HCT116 (cell line): Measurements from ENCODE around the gene RAP1GAP2.

Experiments
- EZH2 ChIP-seq: fragments of 200-600 bp; sonication (generic); IDR thresholded peaks from 2 replicates; pipeline ENCODE4 v1.6.1; 2017; ENCODE audit warnings: antibody characterized with exemption, mixed run types
- POLR2AphosphoS5 ChIP-seq: IDR thresholded peaks from 2 replicates; pipeline ENCODE4 v1.6.1; 2011; ENCODE audit warnings: mild to moderate bottlenecking, low read depth, low read length, moderate library complexity
- SIN3A ChIP-seq: IDR thresholded peaks from 2 replicates; pipeline ENCODE4 v1.6.1; 2012; ENCODE audit warnings: low read depth
- SP1 ChIP-seq: IDR thresholded peaks from 2 replicates; pipeline ENCODE4 v1.6.1; 2012; ENCODE audit warnings: low read depth
- ZNF274 ChIP-seq: fragments of 200-500 bp; sonication (Bioruptor generic); IDR thresholded peaks from 2 replicates; pipeline ENCODE4 v1.6.1; 2014; ENCODE audit warnings: mild to moderate bottlenecking, low read depth, low read length, inconsistent platforms
- TF ChIP-seq, protein P1 (sequence below), 3 experiments: fragments of 200-600 bp in 1 of 3; sonication (generic) in 1 of 3; IDR thresholded peaks in 2 of 3; conservative IDR thresholded peaks in 1 of 3; 2 replicates each; pipeline ENCODE4 v1.5.1; 2012 to 2017; ENCODE audit warnings: low read depth in 2 of 3, low read length in 2 of 3, antibody characterized with exemption in 1 of 3, borderline replicate concordance in 1 of 3, control low read depth in 1 of 3, mild to moderate bottlenecking in 1 of 3, mixed read lengths in 1 of 3, mixed run types in 1 of 3, moderate library complexity in 1 of 3; ENCODE audit not compliant: insufficient read depth in 1 of 3
- TF ChIP-seq, protein P2 (sequence below): IDR thresholded peaks from 2 replicates; pipeline ENCODE4 v1.6.1; 2012; ENCODE audit warnings: low read depth

DNA sequence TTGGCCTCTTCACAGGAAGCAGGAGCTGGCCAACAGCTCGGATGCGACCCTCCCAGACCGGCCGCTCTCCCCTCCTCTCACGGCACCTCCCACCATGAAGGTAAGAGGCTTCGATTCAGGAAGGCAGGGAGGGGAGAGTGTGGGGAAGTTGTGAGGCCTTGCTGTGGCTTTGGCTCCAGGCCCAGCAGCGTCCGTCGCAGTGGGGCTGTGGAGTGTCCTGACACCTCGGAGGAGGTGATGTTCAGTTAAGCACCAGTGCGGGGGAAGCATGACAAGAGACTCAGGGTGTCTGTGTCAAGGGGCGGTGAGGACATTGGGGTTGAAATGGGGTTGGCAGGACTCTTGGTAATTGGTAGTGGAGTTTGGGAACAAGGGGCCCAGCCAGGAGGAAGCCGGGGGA lies 109.0 kb downstream of the RAP1GAP2 start:
- TF ChIP-seq ZNF274 (no peak), SP1 (no peak), EZH2 (no peak), POLR2AphosphoS5 (no peak), SIN3A (no peak)
- TF ChIP-seq, protein P1, sequence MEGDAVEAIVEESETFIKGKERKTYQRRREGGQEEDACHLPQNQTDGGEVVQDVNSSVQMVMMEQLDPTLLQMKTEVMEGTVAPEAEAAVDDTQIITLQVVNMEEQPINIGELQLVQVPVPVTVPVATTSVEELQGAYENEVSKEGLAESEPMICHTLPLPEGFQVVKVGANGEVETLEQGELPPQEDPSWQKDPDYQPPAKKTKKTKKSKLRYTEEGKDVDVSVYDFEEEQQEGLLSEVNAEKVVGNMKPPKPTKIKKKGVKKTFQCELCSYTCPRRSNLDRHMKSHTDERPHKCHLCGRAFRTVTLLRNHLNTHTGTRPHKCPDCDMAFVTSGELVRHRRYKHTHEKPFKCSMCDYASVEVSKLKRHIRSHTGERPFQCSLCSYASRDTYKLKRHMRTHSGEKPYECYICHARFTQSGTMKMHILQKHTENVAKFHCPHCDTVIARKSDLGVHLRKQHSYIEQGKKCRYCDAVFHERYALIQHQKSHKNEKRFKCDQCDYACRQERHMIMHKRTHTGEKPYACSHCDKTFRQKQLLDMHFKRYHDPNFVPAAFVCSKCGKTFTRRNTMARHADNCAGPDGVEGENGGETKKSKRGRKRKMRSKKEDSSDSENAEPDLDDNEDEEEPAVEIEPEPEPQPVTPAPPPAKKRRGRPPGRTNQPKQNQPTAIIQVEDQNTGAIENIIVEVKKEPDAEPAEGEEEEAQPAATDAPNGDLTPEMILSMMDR (IDR thresholded peaks at IDR 0.05 in 2 of 3, conservative IDR thresholded peaks at IDR 0.05 in 1 of 3; ENCODE audit: borderline replicate concordance in 1 of 3, insufficient read depth in 1 of 3, low read depth in 2 of 3, low read length in 2 of 3): no peak
- TF ChIP-seq, protein P2, sequence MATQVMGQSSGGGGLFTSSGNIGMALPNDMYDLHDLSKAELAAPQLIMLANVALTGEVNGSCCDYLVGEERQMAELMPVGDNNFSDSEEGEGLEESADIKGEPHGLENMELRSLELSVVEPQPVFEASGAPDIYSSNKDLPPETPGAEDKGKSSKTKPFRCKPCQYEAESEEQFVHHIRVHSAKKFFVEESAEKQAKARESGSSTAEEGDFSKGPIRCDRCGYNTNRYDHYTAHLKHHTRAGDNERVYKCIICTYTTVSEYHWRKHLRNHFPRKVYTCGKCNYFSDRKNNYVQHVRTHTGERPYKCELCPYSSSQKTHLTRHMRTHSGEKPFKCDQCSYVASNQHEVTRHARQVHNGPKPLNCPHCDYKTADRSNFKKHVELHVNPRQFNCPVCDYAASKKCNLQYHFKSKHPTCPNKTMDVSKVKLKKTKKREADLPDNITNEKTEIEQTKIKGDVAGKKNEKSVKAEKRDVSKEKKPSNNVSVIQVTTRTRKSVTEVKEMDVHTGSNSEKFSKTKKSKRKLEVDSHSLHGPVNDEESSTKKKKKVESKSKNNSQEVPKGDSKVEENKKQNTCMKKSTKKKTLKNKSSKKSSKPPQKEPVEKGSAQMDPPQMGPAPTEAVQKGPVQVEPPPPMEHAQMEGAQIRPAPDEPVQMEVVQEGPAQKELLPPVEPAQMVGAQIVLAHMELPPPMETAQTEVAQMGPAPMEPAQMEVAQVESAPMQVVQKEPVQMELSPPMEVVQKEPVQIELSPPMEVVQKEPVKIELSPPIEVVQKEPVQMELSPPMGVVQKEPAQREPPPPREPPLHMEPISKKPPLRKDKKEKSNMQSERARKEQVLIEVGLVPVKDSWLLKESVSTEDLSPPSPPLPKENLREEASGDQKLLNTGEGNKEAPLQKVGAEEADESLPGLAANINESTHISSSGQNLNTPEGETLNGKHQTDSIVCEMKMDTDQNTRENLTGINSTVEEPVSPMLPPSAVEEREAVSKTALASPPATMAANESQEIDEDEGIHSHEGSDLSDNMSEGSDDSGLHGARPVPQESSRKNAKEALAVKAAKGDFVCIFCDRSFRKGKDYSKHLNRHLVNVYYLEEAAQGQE: no peak
